HepG2 (cell line): Measurements from ENCODE around the gene CPOX. TPM values are rescaled to one million over a fixed set of nuclear protein-coding genes. Genes with fewer than 3 reads are reported as not detected.

Experiments used
- ATAC-seq: fragments of 200-7000 bp; cut with Tn5 transposase; 3 replicates; pipeline ENCODE4 v1.9.1; 2020; ENCODE audit warnings: mild to moderate bottlenecking, moderate library complexity
- BruUV-seq: library from RNA; stranded (reverse); fragments of 400-500 nt; replicated peaks from 2 replicates; lab custom pipeline; 2021; lab: Mats Ljungman, UMichigan
- CTCF ChIA-PET: fragments of 300-600 bp; formaldehyde crosslinking; extraction: SDS; loops from one replicate; lab custom pipeline; 2021; ENCODE audit warnings: low total read pairs, inconsistent platforms, low intra/inter-chr PET ratio; lab: Yijun Ruan, JAX
- POLR2A ChIA-PET: fragments of 350-600 bp; sonication (Branson Sonifier 250); formaldehyde crosslinking; loops from one replicate; lab custom pipeline; 2020; ENCODE audit warnings: antibody characterized with exemption, inconsistent platforms; lab: Yijun Ruan, JAX
- DNase-seq: peaks from one replicate; pipeline ENCODE4 v3.0.0-alpha.2; 2015; ENCODE audit warnings: low spot score
- FAIRE-seq: peaks from 3 replicates; lab custom pipeline; 2011; peaks lifted over from hg19 to GRCh38; lab: Jason Lieb, UNC
- H2AFZ ChIP-seq: one replicate; pipeline ENCODE4 v1.6.1; 2011; ENCODE audit warnings: low read length, inconsistent platforms
- H3K27ac ChIP-seq: fragments of 300-600 bp; 3 replicates; pipeline ENCODE4 v1.8.0; 2011; ENCODE audit warnings: mixed run types, mild to moderate bottlenecking, mixed read lengths, low read length, inconsistent platforms; ENCODE audit not compliant: insufficient read depth; ENCODE audit errors: extremely low read length
- H3K27me3 ChIP-seq, 2 experiments: fragments of 200-600 bp in 1 of 2; 2 replicates in 1 of 2; 3 replicates in 1 of 2; pipeline versions ENCODE4 v1.6.0 to v1.8.0; 2011; ENCODE audit warnings: low read length in 2 of 2, mild to moderate bottlenecking in 2 of 2, moderate library complexity in 2 of 2, inconsistent platforms in 1 of 2; ENCODE audit not compliant: insufficient read depth in 2 of 2, control insufficient read depth in 1 of 2
- H3K36me3 ChIP-seq, 2 experiments: fragments of 200-600 bp in 1 of 2; replicated peaks in 1 of 2; 2 replicates in 1 of 2; 3 replicates in 1 of 2; pipeline versions ENCODE4 v1.5.1 to v1.8.0; 2011; ENCODE audit warnings: low read length in 2 of 2, inconsistent platforms in 1 of 2; ENCODE audit not compliant: insufficient read depth in 2 of 2, control insufficient read depth in 1 of 2
- H3K4me1 ChIP-seq: 2 replicates; pipeline ENCODE4 v1.5.1; 2012; ENCODE audit warnings: low read length, inconsistent platforms; ENCODE audit not compliant: insufficient read depth
- H3K4me2 ChIP-seq: 2 replicates; pipeline ENCODE4 v1.6.0; 2011; ENCODE audit warnings: low read depth, low read length, inconsistent platforms
- H3K4me3 ChIP-seq, 3 experiments: fragments of 200-600 bp in 1 of 3; sonication (generic), shearing (Covaris generic) in 1 of 3; replicated peaks in 1 of 3; 2 replicates each; pipeline ENCODE4 v1.5.1; 2011 to 2016; ENCODE audit warnings: low read length in 3 of 3, inconsistent platforms in 2 of 3, low read depth in 2 of 3, mild to moderate bottlenecking in 2 of 3, control low read depth in 1 of 3, mixed read lengths in 1 of 3; ENCODE audit not compliant: insufficient read depth in 1 of 3
- H3K79me2 ChIP-seq: one replicate; pipeline ENCODE4 v1.6.1; 2011; ENCODE audit warnings: low read length, inconsistent platforms; ENCODE audit not compliant: insufficient read depth
- H3K9ac ChIP-seq: 2 replicates; pipeline ENCODE4 v1.6.0; 2011; ENCODE audit warnings: mild to moderate bottlenecking, low read depth, low read length, inconsistent platforms; ENCODE audit not compliant: insufficient read depth
- H3K9me3 ChIP-seq: 2 replicates; pipeline ENCODE4 v1.5.1; 2012; ENCODE audit warnings: mild to moderate bottlenecking, low read length
- H4K20me1 ChIP-seq: 2 replicates; pipeline ENCODE4 v1.6.0; 2011; ENCODE audit warnings: inconsistent platforms, mild to moderate bottlenecking, low read length, moderate library complexity; ENCODE audit not compliant: insufficient read depth
- ATAD3A ChIP-seq: sonication (generic); formaldehyde crosslinking; IDR thresholded peaks from 2 replicates; pipeline ENCODE4 v1.4.0; 2020; ENCODE audit warnings: missing genetic modification reagents
- EEA1 ChIP-seq: sonication (generic); formaldehyde crosslinking; IDR thresholded peaks from 2 replicates; pipeline ENCODE4 v1.5.1; 2020; ENCODE audit warnings: mild to moderate bottlenecking, missing genetic modification reagents, borderline replicate concordance
- EP300 ChIP-seq, 3 experiments: sonication (generic) in 1 of 3; formaldehyde crosslinking in 1 of 3; IDR thresholded peaks; 2 replicates each; pipeline versions ENCODE4 v1.5.1 to v1.6.1; 2011 to 2020; ENCODE audit warnings: low read depth in 2 of 3, low read length in 2 of 3, borderline replicate concordance in 1 of 3, improper control_type of control experiment in 1 of 3, mild to moderate bottlenecking in 1 of 3, missing genetic modification reagents in 1 of 3, moderate library complexity in 1 of 3
- NKX3-1 ChIP-seq: sonication (generic); formaldehyde crosslinking; IDR thresholded peaks from 2 replicates; pipeline ENCODE4 v1.5.0; 2020; ENCODE audit warnings: missing genetic modification reagents
- PRPF4 ChIP-seq: fragments of 200-400 bp; formaldehyde crosslinking; IDR thresholded peaks from 2 replicates; pipeline ENCODE4 v1.6.1; 2016; ENCODE audit warnings: low read length, low read depth; ENCODE audit not compliant: poor library complexity, severe bottlenecking
- SETDB1 ChIP-seq: sonication (generic); formaldehyde crosslinking; IDR thresholded peaks from 2 replicates; pipeline ENCODE4 v1.5.1; 2020; ENCODE audit warnings: missing genetic modification reagents, mild to moderate bottlenecking, borderline replicate concordance
- SMAD9 ChIP-seq: sonication (generic); formaldehyde crosslinking; IDR thresholded peaks from 2 replicates; pipeline ENCODE4 v1.5.1; 2020; ENCODE audit warnings: mild to moderate bottlenecking, missing genetic modification reagents
- SP5 ChIP-seq: IDR thresholded peaks from 2 replicates; pipeline ENCODE4 v1.6.1; 2016; ENCODE audit warnings: low read depth, borderline replicate concordance
- SRF ChIP-seq: IDR thresholded peaks from 2 replicates; pipeline ENCODE4 v1.6.1; 2011; ENCODE audit warnings: mild to moderate bottlenecking, low read depth, low read length, moderate library complexity
- ZFP62 ChIP-seq: sonication (generic); formaldehyde crosslinking; IDR thresholded peaks from 2 replicates; pipeline ENCODE4 v1.4.0; 2020; ENCODE audit warnings: missing genetic modification reagents
- ZNF180 ChIP-seq: sonication (generic); formaldehyde crosslinking; IDR thresholded peaks from 2 replicates; pipeline ENCODE4 v1.4.0; 2020; ENCODE audit warnings: low read depth, missing genetic modification reagents, borderline replicate concordance
- ZNF264 ChIP-seq: sonication (generic); formaldehyde crosslinking; IDR thresholded peaks from 2 replicates; pipeline ENCODE4 v1.4.0; 2020; ENCODE audit warnings: missing genetic modification reagents
- ZNF3 ChIP-seq: IDR thresholded peaks from 2 replicates; pipeline ENCODE4 v1.7.0; 2017; ENCODE audit warnings: inconsistent platforms
- ZNF33B ChIP-seq: sonication (generic); formaldehyde crosslinking; IDR thresholded peaks from 2 replicates; pipeline ENCODE4 v1.5.1; 2020; ENCODE audit warnings: mild to moderate bottlenecking, missing genetic modification reagents
- in situ Hi-C: cut with HindIII; loops from 2 replicates; pipeline ENCODE4 v1.10.0; 2017; ENCODE audit warnings: low pct_unique_long_range_greater_than_20kb; ENCODE audit not compliant: extremely low pct_ligation_motif_present
- intact Hi-C: fragments of 100-400 bp; cut with micrococcal nuclease; formaldehyde crosslinking; loops from one replicate; pipeline ENCODE4 v1.10.0; 2022; ENCODE audit not compliant: unreplicated experiment
- polyA plus RNA-seq, 8 experiments: library from polyadenylated mRNA; depleted of rRNA in 3 of 8; stranded (reverse) in 7 of 8; unstranded in 1 of 8; fragments of >200 nt; fragmentation: Illumina TruSeq in 4 of 8; extraction: Trizol in 4 of 8; gene quantifications; 2 replicates each; pipeline versions ENCODE4 v1.2.1 to v1.2.3, GENCODE V29; 2011 to 2016; ENCODE audit warnings: low read depth in 4 of 8, missing spikeins in 1 of 8, mixed read lengths in 1 of 8; ENCODE audit not compliant: insufficient read depth in 1 of 8
- total RNA-seq, 5 experiments: library from RNA; depleted of rRNA; stranded (reverse); fragments of >200 nt; fragmentation: Illumina TruSeq; extraction: Trizol; gene quantifications; 2 replicates each; pipeline ENCODE4 v1.2.3, GENCODE V29; 2016; ENCODE audit warnings: low read depth in 1 of 5
- TF ChIP-seq, protein P1 (sequence below): sonication (generic); formaldehyde crosslinking; conservative IDR thresholded peaks from 2 replicates; pipeline ENCODE4 v1.4.0; 2020; ENCODE audit warnings: missing genetic modification reagents
- TF ChIP-seq, protein P2 (sequence below): sonication (generic); formaldehyde crosslinking; IDR thresholded peaks from 2 replicates; pipeline ENCODE4 v1.4.0; 2020; ENCODE audit warnings: missing genetic modification reagents, borderline replicate concordance

CPOX gene
- total and polyA plus RNA-seq, 2 of the 13 experiments (the other 11 are each of a cell fraction or from before 2014, with no cell fraction given), result 34.2 to 37.2 TPM

DNA sequence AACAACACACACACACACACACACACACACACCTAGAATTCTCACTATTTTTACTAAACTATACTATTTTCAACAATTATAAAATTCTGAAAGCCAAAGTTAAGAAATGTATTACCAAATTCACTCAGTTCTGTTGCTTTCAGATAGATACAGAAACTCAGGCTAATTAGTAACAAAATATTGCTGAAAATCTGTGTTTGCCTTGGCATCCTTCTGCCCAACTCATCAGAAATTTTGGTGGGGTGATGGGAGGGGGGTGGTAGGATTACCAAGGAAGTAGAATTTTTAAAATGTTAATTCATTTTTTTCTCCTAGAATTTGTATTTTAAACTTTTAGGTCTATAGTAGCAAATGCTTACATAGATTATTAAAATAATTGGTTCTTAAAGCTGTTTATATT lies 2.7 kb upstream of the CPOX start:
- no peak overlapping the region for H3K9ac ChIP-seq
- no peaks in the 10 kb centered on the region for H3K9me3 ChIP-seq
- 0 out of 2 replicates have a peak, but pooled peaks cover 3% of the 10 kb centered on the region for H4K20me1 ChIP-seq
- no peak overlapping the region for H3K4me3 ChIP-seq
- no peak for ATAC-seq
- no peak for FAIRE-seq
- POLR2A ChIA-PET, result no interaction called here
- H3K36me3 ChIP-seq, result no peaks in the 10 kb centered on the region
- H3K4me1 ChIP-seq, result peaks cover 76% of the 10 kb centered on the region
- in situ Hi-C loops, result loop anchor here (10.0 kb wide), 1 partner anchor 399 kb away; no protein-coding TSS in a partner anchor
- no peak overlapping the region for H2AFZ ChIP-seq
- BruUV-seq, result no TSS peak
- no peak overlapping the region for H3K4me2 ChIP-seq
- H3K27me3 ChIP-seq, result no peaks in the 10 kb centered on the region
- TF ChIP-seq ZNF33B (CRISPR knock-in tag), result no peak
- no peak for TF ChIP-seq SRF
- no peak for TF ChIP-seq NKX3-1 (CRISPR knock-in tag)
- no peak for TF ChIP-seq ZNF180 (CRISPR knock-in tag)
- no peak for TF ChIP-seq ATAD3A (CRISPR knock-in tag)
- TF ChIP-seq, protein P1, sequence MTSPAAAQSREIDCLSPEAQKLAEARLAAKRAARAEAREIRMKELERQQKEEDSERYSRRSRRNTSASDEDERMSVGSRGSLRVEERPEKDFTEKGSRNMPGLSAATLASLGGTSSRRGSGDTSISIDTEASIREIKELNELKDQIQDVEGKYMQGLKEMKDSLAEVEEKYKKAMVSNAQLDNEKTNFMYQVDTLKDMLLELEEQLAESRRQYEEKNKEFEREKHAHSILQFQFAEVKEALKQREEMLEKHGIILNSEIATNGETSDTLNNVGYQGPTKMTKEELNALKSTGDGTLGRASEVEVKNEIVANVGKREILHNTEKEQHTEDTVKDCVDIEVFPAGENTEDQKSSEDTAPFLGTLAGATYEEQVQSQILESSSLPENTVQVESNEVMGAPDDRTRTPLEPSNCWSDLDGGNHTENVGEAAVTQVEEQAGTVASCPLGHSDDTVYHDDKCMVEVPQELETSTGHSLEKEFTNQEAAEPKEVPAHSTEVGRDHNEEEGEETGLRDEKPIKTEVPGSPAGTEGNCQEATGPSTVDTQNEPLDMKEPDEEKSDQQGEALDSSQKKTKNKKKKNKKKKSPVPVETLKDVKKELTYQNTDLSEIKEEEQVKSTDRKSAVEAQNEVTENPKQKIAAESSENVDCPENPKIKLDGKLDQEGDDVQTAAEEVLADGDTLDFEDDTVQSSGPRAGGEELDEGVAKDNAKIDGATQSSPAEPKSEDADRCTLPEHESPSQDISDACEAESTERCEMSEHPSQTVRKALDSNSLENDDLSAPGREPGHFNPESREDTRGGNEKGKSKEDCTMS (CRISPR knock-in tag), result no peak
- TF ChIP-seq ZNF3 (CRISPR knock-in tag), result no peak
- TF ChIP-seq, protein P2, sequence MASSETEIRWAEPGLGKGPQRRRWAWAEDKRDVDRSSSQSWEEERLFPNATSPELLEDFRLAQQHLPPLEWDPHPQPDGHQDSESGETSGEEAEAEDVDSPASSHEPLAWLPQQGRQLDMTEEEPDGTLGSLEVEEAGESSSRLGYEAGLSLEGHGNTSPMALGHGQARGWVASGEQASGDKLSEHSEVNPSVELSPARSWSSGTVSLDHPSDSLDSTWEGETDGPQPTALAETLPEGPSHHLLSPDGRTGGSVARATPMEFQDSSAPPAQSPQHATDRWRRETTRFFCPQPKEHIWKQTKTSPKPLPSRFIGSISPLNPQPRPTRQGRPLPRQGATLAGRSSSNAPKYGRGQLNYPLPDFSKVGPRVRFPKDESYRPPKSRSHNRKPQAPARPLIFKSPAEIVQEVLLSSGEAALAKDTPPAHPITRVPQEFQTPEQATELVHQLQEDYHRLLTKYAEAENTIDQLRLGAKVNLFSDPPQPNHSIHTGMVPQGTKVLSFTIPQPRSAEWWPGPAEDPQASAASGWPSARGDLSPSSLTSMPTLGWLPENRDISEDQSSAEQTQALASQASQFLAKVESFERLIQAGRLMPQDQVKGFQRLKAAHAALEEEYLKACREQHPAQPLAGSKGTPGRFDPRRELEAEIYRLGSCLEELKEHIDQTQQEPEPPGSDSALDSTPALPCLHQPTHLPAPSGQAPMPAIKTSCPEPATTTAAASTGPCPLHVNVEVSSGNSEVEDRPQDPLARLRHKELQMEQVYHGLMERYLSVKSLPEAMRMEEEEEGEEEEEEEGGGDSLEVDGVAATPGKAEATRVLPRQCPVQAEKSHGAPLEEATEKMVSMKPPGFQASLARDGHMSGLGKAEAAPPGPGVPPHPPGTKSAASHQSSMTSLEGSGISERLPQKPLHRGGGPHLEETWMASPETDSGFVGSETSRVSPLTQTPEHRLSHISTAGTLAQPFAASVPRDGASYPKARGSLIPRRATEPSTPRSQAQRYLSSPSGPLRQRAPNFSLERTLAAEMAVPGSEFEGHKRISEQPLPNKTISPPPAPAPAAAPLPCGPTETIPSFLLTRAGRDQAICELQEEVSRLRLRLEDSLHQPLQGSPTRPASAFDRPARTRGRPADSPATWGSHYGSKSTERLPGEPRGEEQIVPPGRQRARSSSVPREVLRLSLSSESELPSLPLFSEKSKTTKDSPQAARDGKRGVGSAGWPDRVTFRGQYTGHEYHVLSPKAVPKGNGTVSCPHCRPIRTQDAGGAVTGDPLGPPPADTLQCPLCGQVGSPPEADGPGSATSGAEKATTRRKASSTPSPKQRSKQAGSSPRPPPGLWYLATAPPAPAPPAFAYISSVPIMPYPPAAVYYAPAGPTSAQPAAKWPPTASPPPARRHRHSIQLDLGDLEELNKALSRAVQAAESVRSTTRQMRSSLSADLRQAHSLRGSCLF (CRISPR knock-in tag), result no peak
- no peak for TF ChIP-seq SMAD9
- no peak for TF ChIP-seq SP5 (CRISPR knock-in tag)
- TF ChIP-seq ZNF264 (CRISPR knock-in tag), result no peak
- TF ChIP-seq PRPF4, result no peak
- TF ChIP-seq EEA1 (CRISPR knock-in tag), result no peak
- no peak for TF ChIP-seq ZFP62
- no peak for TF ChIP-seq EP300 (IDR thresholded peaks at IDR 0.05; ENCODE audit: low read depth in 2 of 2, low read length in 2 of 2)
- no peak for TF ChIP-seq EP300 (CRISPR knock-in tag; IDR thresholded peaks at IDR 0.05; ENCODE audit: borderline replicate concordance)
- no peak for TF ChIP-seq SETDB1 (CRISPR knock-in tag)
- TF ChIP-seq, all 625 proteins: peak for 0
- CTCF ChIA-PET, result no interaction called here
- DNase-seq, result no peak
- Histone ChIP-seq H3K27ac (no peak overlapping the region), H3K79me2 (peaks cover 15% of the 10 kb centered on the region)
- intact Hi-C loops, result loop anchor here (10.0 kb wide), 1 partner anchor 561 kb away; the partner anchor contains the start of gene GABRR3
